ENCODE measurements around the gene MATR3. TPM values are rescaled to one million over a fixed set of nuclear protein-coding genes. Genes with fewer than 3 reads are reported as not detected.
"Not testable (repeated sequence)": the region's sequence is repeated elsewhere in the genome, so short reads cannot be mapped to it uniquely, and the experiment has no call there.

The MATR3 gene
- total RNA-seq, 2 donors from 2014 or later: 104 to 162 TPM

DNA sequence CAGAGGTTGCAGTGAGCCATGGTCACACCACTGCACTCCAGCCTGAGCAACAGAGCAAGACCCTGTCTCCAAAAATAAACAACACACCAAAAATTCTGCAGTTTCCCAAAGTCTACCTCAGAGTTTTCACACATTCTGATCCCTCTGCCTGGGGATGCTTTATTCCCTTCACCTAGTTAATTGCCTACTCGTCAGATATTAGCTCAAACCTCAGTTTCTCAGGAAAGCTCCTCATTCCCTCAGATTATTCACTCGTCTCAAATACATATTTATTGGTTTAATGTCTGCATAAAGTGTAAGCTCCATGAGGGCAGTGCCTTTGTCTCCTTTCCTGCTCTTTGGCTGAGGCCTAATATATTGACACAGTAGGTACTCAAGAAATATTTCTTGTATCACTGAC is 2.5 kb upstream of the MATR3 start:
- DNase-seq: no peak

DNA sequence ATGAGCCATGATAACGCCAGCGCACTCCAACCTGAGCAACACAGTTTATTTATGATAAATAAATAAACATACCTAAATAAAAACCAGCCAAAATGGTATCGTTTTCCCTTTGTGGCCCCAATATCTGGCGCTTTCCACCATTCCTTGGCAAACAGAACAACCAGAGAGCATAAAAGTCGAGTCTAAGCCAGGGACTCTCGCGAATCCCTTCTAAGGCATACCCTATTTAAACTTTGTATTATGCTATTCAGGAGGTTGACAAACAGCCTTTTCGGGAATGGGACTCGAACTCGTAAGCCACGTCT is 386 bp upstream of the MATR3 start:
- intact Hi-C loops (cut with DNase I): no loop called here

More for the DNA sequence above, 2.5 kb upstream of the MATR3 start:
- ATAC-seq: no peak
- intact Hi-C loops (cut with DNase I): no loop called here

DNA sequence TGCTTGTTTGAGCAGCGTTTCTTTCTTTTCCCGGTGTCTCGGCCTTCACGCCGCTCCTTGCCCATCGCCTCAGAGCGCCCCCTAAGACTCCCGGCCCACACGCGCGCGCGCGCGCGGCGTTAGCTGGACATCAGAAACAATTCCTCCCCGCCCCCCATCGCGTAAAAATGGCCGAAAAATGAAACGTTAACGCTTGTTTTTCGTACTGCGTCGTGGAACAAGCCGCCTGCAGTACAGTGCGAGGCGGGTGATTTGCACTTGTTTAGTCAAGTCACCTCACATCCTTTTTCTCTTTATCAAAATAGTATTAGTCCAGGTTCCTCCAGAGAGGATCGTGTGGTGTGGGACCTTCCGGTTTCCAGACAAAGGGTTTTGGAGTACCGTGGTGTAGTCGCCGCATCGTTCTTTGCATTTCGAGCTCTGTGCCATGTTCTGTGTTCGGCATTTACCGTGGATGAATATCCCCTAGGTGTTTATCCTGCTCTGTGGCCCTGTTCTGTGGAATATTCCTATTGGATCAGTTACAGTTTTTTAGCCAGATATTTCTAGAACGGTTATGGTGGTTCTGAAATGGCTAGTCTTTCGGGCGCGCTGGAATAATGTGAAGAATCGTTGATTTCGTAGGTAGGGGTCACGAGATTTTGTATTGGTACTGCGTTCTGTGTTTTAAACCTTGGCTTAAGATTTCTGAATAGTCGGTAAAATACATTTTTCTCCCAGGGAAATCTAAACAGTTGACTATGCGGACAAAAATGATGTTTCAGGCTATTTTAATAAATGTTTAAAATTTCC is 1.0 kb downstream of the MATR3 start:
- DNase-seq: peak; percentile 80
- ATAC-seq: peak; percentile 61 to 65
- intact Hi-C loops (cut with DNase I): no loop called here

More for the DNA sequence above, 386 bp upstream of the MATR3 start:
- ATAC-seq (no peak), DNase-seq (no peak)

DNA sequence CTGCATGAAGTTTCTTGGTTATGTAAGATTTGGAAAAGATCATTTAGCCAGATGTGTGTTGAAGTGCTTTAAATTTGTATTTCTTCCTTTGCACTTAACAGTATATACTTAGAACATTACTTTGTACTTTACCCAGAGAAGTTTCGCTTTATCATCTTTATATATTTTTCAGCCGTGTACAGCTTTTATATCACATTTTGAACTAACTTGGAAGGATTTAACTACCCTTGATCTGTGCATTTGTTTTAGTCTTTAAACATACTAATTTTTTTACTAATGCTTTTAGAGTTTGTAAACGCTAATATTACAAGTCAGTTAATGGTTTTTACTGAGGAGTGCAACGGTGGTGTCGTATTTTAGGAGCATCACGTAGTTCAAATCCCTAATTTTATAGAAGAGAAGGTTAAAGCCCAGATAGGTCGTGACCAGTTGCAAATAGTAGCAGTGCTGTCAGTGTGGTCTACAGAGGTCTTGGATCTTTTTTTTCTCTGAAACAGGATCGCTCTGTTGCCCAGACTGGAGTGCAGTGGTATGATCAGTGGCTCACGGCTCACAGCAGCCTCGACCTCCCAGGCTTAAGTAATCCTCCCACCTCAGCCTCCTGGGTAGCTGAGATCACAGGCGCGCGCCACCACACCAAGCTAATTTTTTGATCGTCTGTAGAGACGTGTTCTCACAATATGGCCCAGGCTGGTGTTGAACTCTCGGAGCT is 2.0 kb downstream of the MATR3 start:
- no peak for ATAC-seq
- intact Hi-C loops (cut with DNase I): no loop called here

DNA sequence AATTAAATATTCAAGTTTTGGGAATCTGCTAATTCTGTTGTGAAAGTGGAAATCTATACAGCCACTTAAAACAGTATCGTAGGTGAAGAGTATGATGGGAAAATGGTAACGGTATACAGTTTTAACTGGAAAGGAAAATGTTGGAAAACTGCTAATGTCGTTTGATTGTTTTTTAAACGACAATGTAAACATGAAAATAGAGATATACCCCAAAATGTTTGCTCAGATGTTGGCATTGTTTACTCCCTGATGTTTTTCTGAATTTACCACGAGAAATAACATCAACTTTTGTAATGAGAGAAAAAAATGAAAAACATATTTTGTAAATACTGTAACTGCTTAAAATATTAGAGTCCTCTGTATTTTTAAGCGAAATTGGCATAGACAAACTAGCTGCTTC is 2.7 kb downstream of the MATR3 start:
- ATAC-seq (no peak), DNase-seq (no peak)
- intact Hi-C loops (cut with DNase I): no loop called here

More for the DNA sequence above, 2.0 kb downstream of the MATR3 start:
- no peak for DNase-seq

DNA sequence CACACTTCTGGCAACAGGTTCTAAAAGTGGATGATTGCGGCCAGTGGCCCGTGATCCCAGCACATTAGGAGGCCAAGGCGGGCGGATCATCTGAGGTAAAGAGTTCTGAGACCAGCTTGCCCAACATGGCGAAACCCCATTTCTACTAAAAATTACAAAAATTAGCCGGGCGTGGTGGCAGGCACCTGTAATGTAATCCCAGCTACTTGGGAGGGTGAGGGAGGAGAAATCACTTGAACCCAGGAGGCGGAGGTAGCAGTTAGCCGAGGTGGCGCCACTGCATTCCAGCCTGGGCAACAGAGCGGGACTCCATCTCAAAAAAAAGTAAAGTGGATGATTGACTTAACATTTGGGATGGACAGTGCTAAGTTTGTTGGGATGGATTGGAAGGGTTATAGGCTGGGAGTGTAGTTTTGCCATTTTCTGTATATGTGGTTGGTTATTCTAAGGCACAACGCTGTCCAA is 3.4 kb downstream of the MATR3 start:
- intact Hi-C loops (cut with DNase I): no loop called here
- no peak for ATAC-seq
- no peak for DNase-seq

DNA sequence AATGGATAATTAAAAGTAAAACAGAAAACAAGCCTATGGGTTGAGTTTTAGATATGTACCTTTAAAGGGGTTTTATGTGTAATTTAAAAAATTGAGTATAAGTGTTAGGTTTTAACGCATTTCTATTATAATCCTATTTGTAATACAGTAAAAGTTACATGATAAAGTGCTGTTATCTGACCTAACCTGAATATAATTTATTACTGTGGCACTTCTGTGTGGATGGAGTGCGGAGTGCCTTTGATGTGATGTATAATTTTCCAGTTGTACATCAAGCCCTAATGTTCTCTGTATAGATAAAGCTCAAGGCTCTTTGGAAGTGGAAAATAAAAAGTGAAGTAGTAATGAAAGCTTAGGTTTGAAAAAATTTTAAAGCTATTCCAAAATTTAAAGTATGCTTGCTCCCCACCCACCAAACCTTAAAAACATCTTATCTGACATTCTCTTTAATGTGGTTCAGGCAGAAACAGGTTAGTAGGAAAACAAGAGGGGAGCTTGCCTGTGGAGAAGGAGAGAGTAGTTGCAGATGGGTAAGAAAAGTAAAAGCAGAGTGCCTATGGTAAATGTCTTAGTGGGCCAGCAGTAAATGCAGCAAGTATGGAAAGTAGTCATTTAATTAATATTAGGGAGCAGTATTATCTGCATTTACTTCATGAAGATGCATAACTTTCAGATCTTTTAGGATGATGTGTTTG is 4.0 kb downstream of the MATR3 start:
- intact Hi-C loops (cut with DNase I): no loop called here
- ATAC-seq (no peak), DNase-seq (no peak)

DNA sequence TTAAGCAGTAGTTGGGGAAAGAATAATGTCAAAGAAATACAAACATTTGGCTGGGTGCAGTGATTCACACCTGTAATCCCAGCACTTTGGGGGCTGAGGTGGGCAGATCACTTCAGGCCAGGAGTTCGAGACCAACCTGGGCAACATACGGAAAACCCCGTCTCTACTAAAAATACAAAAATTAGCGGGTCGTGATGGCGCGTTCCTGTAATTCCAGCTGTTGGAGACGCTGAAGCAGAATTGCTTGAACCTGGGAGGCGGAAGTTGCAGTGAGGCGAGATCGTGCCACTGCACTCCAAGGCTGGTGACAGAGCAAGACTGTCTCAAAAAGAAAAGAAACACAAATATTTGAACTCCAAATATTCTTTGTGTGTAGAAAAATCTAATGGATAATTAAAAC is 4.7 kb downstream of the MATR3 start:
- no peak for DNase-seq
- intact Hi-C loops (cut with DNase I): no loop called here
- ATAC-seq: no peak

DNA sequence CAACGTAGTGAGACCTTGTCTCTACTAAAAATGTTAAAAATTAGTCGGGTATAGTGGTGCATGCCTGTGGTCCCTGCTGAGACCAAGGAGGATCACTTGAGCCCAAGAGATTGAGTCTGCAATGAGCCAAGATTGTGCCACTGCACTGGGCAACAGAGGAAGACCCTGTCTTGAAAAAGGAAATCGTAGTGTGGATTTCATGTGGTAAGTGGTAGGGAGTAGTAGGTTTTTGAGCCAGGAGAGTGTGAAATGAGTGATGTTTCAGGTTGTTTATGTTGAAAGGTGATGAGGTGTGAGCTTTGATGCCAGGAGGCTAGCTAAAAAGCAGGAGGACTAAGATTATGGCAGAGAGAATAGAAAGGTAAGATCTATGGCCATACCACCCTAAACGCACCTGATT is 5.9 kb downstream of the MATR3 start:
- intact Hi-C loops (cut with DNase I): no loop called here
- ATAC-seq: no peak
- DNase-seq: no peak

DNA sequence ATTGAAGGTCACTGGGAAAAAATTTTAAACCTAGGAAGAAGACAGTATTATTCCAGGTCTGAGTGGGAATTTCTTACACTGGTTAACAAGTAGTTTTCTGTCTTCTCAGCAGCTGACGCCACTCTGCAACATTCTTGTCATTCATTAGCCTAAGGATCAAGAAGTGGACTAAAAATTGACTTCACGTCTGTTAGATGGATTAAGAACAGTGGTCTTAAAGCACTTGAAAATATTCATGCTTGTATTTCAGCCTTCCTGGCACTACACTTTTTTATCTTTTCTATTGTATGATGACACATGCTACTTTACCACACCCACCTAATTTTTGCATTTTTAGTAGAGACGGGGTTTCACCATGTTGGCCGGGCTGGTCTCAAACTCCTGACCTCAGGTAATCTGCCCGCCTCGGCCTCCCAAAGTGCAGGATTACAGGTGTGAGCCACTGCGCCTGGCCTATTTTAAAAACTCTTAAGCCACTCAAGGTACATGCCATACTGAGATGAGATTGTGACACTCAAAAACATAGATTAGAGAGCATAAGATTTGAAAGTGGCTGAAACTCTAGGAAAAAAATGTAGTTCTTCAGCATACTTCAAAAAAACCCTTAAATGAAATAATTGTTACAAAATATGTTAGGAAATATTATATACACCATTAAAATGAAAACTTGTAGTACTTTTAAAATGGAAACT is 8.4 kb downstream of the MATR3 start:
- intact Hi-C loops (cut with DNase I): no loop called here
- ATAC-seq (no peak), DNase-seq (no peak)

DNA sequence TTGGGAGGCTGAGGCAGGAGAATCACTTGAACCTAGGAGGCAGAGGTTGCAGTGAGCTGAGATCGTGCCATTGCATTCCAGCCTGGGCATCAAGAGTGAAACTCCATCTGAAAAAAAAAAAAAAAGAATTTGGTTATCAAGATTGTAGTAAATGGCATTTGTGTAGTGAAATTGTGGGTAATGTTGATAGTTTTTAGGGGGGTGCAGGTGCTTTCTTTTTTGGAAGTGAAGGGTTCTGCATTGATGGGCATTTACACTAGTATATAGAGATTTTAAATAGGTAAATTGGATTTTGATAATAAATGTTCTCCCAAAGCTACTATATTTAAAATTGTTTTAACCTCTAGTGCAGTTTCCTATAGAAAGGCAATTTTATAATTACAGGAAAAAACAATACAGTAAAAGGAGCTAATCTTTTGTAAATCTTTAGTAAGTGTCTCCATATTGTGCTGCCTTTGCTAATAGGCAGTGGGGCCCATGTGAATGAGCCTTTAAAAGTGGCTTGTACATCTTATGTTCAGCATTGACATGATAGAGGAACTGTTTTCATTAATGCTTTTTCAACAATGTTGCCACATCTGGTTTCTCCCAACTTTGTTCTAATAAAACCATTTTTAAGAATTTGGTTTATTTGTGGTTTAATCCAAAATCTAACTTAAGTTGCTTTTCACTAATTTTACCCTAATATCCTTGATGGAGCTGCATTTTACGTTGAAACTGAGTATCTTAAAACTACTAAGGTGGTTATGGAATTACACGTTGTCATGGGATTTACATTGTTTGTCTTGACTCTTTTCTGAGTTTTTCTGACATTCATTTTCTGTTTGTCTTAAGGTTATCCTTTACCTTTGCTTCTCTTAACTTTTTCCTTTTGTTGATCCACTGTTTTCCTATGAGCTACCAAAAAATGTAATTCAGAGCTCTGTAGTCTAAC is 11.1 kb downstream of the MATR3 start:
- ATAC-seq: no peak
- intact Hi-C loops (cut with DNase I): no loop called here
- no peak for DNase-seq

DNA sequence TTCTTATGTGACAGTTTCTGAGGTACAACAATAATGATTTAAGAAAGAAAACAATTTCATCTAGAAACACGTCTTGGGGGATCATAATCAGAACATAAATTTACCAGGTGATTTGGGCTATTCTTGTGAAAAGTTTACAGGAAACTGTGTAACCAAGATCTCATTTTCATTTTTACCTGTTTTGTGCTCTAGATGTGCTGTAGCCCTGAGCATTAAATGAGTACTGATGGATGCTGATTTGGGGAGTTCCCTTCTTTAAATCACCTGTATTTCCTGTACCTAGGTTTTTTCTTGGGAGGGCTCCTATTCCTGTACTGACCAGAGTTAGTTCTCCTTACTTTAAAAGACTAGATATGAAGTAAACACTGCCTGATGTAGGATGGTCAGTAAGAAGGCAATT is 12.7 kb downstream of the MATR3 start:
- intact Hi-C loops (cut with DNase I): no loop called here
- DNase-seq: no peak
- no peak for ATAC-seq

DNA sequence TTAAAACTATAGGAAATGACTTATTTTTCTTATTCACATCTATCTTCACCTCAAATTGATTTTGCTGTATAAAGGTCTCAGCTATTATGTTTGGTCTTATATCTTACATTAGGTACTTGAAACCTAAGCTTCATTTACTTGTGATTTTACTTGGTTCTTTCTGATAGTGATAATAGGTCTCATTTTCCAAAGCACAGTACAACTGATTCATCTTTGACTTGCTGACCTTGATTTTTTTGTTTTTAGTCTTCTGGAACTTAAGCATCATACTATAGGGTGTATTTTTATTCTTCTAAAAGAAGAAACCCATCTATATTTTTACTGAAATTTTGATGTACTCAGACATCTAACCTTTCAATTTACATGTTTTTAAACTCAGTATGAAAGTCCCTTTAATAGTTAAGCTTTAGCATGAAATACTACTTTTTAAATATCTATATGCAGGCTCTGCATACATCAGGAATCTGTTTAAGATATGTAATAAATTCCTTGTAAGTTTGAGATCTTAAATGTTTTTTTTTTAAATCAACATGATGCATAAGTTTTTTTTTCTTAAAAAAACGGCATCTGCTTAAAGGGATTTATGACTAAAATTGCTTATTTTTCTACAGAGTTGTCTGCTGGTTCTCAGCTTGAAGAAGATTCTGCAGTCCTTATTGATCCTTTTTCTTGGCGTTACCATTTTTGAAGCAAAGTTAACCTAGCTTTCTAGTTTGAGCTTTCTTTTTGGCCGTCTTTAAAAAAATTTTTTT is 13.3 kb downstream of the MATR3 start:
- intact Hi-C loops (cut with DNase I): no loop called here
- DNase-seq: no peak
- no peak for ATAC-seq

DNA sequence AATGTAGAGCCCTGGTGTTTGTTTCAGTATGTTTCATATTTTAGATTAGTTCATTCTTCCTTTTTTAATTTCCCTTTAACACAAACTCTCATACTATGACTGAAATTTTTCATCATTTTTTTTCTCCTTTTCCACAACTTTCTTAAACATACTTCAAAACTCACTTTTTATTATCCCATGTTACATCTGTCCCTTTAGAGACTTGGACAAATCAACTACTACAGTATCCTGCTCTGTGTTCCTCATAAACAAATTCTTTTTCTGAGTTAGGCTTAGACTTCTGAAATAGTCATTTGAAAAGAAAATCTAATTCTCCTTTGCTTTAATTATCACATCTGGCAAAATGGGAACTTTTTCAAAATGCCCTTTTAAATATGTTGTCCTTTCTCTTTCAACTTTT is 15.3 kb downstream of the MATR3 start:
- DNase-seq (no peak), ATAC-seq (no peak)
- intact Hi-C loops (cut with DNase I): no loop called here

DNA sequence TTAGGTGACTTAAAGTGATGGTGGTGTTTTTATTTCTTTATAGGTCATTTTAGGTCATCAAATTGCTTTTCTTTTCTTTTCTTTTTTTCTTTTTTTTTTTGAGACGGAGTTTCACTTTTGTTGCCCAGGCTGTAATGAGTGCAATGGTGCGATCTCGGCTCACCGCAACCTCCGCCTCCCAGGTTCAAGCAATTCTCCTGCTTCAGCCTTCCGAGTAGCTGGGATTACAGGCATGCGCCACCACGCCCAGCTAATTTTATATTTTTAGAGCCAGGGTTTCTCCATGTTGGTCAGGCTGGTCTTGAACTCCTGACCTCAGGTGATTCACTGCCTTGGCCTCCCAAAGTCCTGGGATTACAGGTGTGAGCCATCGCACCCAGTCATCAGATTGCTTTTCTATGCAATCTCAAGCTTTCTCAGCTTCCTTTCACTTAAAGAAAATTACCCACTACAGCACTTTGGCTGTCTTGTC is 17.2 kb downstream of the MATR3 start:
- intact Hi-C loops (cut with DNase I); ATAC-seq: not testable (repeated sequence)

DNA sequence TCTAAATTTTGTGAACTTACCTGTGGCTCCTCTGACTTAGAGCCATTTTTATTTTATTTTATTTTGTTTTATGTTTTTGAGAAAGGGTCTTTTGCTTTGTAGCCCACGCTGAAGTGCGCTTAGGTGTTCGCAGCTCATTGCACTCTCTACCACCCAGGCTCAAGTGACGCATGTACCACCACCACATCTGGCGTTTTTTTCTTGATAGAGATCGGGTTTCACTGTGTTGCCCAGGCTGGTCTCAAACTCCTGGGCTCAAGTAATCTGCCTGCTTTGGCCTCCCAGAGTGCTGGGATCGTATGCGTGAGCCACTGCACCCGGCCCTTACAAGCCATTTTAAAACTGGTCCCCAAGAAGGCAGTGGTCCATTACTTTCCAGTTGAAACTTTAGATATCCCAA is 18.5 kb downstream of the MATR3 start:
- intact Hi-C loops (cut with DNase I): no loop called here
- ATAC-seq (no peak), DNase-seq (no peak)

More for the DNA sequence above, 17.2 kb downstream of the MATR3 start:
- DNase-seq: not testable (repeated sequence)

DNA sequence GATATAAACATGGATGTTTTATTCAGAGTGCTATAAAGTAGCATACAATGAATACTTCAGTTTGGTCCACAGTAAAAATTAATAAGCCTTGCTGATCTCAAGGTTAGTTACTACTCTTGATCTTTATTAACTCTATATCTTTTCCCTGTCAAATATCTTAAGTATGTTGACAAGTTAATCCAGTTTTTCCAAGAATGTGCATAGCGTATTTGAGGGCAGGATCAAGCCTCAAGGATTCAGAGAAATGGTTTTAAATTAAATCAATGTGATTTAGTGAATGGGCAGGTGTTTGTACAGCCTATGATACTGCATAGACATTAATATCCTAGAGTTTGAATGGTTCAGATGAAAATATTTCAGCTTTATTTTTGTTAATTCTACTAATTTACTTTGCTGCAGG is 20.7 kb downstream of the MATR3 start:
- no peak for ATAC-seq

More for the DNA sequence above, 20.7 kb downstream of the MATR3 start:
- intact Hi-C loops (cut with DNase I): no loop called here
- no peak for DNase-seq
